ENCODE data around the gene RFX3.

- TF ChIP-seq CTCF (IDR thresholded peaks at IDR 0.05; ENCODE audit: poor library complexity): no peak
- TF ChIP-seq EZH2 (IDR thresholded peaks at IDR 0.05; ENCODE audit: borderline replicate concordance): no peak
Measured at GRCh38 chr9:3515405-3515804, 10.4 kb downstream of the RFX3 start.
